GM18907 (cell line): ENCODE data around the gene TAF3.
A peak's percentile ranks its signal among the peaks of the same experiment; 100 is the strongest.

Experiments used
- ATAC-seq: cut with Tn5 transposase; IDR thresholded peaks from one replicate; pipeline ENCODE4 v1.9.1; 2021; ENCODE audit warnings: mild to moderate bottlenecking, moderate library complexity; ENCODE audit not compliant: unreplicated experiment

TAF3 gene

GRCh38 chr10:7962592-7962991 lies 144.3 kb downstream of the TAF3 start:
- ATAC-seq = no peak

DNA sequence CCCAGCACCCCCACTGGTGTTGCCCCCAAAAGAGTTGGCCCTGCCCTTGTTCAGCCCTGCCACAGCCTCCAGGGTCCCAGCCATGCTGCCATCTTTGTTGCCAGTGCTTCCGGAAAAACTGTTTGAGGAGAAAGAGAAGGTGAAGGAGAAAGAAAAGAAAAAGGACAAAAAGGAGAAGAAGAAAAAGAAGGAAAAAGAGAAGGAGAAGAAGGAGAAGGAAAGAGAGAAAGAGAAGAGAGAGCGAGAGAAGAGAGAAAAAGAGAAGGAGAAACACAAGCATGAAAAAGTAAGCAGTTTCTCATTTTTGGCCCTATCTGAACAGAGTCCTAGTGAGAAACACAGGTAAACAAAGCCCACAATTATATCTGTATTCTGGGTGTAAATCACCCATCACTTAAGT lies 147.2 kb downstream of the TAF3 start:
- no peak for ATAC-seq

DNA sequence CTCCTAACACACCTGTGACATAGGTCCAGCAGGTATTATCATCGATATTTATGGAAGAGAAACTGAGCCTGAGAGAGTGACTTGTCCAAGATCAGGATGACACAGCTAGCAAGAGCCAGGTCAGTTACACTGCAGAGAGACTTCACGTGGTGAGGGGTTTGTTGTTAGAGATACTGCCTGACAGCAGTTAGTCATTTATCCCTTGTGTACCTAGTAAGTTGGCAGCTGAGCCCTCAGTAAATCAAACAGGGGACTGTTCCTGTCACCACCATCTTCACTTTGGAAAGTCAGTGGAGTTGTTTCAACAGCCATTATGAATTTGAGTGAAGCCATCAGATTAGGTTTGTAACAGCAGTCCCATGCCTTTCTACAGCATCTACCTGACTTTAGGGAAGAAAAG lies 148.7 kb downstream of the TAF3 start:
- ATAC-seq = no peak

GRCh38 chr10:7968510-7969112 lies 150.3 kb downstream of the TAF3 start:
- ATAC-seq = no peak

DNA sequence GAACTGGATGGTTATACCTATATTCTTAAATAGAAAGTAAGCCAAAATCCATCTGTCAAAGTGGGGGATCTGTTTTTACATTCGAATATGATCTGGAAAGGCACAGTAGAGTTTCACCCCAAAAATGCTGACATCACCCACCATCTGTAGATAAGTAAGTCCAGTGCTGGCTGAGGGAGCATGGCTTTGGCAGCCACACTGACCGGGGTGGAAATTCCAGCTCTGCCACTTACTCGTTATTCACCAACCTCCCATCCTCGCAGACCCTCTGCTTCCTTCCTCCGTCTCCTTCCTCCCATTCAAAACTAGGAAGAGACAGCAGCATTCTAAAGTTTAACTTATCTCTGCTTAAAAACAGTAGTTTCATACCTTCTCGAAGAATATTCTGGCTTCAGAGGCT lies 151.3 kb downstream of the TAF3 start:
- ATAC-seq = no peak

GRCh38 chr10:7971949-7972348 lies 153.6 kb downstream of the TAF3 start:
- ATAC-seq = no peak

- no peak for ATAC-seq
Measured at GRCh38 chr10:7972367-7972766, 154.1 kb downstream of the TAF3 start.

DNA sequence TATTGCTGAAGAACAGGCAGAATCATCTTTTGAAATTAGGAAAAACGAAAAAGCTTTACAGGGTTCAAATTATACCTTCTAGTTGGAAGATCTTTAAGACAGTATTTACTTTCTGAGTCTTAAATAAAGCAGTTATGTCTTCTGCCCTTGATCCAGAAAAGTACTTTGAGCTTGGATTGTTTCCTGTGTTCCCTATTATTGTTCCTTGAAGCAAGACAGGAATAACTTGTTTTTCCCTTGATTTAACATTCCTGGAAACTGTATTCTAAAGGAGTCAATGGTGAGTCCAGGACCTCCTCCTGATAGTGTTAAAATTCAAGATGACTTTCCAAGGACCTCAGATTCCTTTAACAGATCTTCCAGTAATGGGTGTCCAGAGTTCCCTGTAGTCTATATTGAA lies 161.9 kb downstream of the TAF3 start:
- no peak for ATAC-seq

DNA sequence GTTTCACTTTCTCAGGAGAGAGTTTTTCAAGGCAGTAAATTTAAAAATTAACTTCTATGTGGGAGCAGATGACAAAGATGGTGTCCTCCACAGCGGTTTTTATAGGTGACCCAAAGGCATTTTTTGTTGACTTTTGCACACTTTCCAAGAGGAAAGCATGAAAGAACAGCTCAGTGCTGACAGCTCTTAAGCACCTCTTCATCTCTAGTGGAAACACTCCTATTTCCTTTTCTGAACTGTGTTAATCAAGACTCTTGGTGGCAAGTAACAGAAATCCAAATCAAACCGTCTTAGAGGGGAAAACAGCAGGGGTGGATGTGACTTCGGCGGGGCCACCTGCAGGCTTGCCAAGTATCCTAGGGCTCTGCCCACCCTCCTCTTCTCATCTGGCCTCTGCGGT lies 164.4 kb downstream of the TAF3 start:
- ATAC-seq = no peak

- no peak for ATAC-seq
Measured at GRCh38 chr10:7984325-7984724, 166.0 kb downstream of the TAF3 start.

- no peak for ATAC-seq
Measured at GRCh38 chr10:7984896-7985295, 166.6 kb downstream of the TAF3 start.

- ATAC-seq = no peak
Measured at GRCh38 chr10:7986851-7987250, 168.5 kb downstream of the TAF3 start.

DNA sequence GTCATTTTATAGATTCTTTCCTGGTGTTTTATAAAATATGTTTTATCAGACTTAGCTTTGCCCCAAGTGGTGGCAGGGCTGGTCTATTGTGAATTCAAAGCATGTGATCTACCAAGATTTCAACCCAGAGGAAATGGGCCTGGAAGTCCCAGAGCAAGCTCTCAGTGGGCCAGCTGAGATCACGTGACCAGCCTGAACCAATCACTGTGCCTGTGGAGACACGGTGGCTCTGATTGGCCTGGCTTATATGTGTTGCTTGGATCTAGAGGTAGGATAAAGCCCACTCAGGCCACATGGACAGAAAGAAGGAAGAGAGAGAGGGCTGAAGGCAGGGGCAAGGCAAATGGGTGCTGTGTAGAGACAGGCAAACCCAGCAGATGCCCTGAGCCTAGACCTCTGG lies 170.7 kb downstream of the TAF3 start:
- ATAC-seq = no peak

- ATAC-seq = no peak
Measured at GRCh38 chr10:7998831-7999230, 180.5 kb downstream of the TAF3 start.

DNA sequence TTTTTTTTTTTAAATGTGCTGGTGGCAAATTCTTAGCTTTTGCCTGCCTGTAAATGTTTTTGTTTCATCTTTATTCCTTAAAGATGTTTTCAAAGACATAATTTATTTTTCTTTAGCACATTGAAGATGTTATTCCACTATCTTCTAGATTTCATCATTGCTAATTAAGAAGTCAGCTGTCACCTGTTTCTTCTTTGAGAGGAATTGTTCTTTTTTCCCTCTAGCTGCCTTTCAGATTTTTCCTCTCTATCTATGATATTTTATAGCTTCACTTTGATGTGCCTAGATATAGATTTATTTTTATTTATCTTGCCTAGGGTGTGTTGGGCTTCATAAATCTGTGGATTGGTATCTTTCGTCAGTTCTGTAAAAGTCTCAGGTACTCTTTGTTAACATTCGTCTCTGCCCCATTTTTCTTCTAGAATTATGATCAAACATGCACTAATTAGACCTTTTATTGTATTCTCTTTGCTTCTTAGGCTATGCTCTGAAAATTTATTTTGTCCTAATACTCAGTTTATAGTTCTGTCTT lies 186.2 kb downstream of the TAF3 start:
- no peak for ATAC-seq

DNA sequence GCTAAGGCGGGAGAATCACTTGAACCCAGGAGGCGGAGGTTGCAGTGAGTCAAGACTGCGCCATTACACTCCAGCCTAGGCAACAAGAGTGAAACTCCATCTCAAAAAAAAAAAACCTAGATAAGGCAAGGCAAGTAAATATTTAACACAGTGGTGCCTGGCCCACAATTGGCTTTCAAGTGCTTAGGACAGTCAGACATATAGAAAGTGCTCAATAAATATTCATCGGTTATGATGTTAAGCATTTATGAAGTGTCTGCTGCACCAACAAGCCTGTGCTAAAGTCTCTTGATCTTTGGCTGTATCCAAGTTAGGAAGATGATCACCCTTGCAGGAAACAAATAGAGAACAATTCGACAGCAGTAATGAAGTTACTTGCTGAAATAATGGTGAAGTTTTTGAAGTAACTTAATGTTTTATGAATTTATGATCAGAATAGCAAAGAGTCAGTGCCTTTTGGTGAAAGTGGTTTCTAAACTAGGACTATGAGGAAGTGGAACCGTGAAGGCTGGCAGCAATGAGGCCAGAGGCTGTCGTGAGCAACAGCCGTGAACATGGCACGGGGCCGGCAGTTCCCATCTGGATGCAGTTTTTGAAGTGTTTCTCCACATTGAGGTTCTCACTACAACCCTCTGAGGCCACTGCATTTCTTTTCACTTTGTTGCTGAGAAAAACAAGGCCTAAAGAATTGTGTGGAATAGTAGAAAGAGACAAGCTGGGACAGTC lies 188.1 kb downstream of the TAF3 start:
- ATAC-seq = peak; percentile 92

GRCh38 chr10:8009031-8009430 lies 190.7 kb downstream of the TAF3 start:
- ATAC-seq = no peak

DNA sequence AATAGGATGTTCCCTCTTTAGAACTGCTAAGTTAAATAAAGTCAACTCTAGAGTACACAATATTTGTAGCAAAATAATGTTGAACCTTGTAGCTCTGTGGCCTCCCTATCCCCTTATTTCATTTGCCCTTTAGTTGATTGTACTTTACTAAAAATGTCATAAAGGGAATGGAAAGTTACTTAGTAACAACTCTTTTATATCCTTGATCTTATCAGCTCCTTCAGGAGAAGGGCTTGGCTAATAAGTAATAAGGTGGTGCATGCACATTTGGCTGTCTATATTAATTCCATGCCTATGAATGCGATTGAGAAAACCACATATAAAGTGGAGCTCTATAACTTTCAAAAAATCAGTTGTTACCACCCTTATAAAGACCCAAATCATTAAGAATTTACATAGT lies 194.7 kb downstream of the TAF3 start:
- ATAC-seq = no peak

DNA sequence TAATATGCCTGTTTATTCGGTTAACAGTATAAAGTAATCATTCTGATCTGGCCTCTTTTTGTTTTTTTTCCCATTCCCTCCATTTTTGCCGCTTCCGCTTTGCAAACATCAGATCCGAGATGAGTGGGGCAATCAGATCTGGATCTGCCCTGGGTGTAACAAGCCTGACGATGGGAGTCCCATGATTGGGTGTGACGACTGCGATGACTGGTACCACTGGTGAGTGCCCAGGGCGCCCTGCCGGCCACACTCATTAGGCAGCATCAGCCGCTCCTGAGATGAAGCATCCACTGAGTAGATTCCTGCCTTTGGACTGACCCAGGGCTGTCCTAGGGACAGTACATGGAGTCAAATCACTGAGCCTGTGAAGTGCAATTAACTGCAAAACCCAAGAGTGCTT lies 195.3 kb downstream of the TAF3 start:
- ATAC-seq = no peak

DNA sequence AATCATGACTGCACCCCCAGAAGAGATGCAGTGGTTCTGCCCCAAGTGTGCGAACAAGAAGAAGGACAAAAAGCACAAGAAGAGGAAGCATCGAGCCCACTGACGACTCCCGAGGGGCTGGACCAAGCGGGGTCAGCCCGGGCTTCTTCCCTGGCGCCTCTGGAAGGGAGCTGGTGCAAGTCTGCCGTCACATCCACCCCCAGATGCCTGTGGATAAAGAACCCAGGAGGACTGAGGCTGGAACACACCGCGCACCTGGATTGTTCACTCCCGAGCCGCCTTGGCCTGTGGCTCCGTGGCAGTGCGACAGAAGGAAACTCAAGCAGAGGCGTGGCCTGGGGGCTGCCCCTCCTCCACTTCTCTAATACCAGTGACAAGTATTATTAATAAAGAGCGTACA lies 196.3 kb downstream of the TAF3 start:
- no peak for ATAC-seq

- no peak for ATAC-seq
Measured at GRCh38 chr10:8017277-8017676, 199.0 kb downstream of the TAF3 start.

GRCh38 chr10:8023321-8023720 lies 205.0 kb downstream of the TAF3 start:
- ATAC-seq = no peak

DNA sequence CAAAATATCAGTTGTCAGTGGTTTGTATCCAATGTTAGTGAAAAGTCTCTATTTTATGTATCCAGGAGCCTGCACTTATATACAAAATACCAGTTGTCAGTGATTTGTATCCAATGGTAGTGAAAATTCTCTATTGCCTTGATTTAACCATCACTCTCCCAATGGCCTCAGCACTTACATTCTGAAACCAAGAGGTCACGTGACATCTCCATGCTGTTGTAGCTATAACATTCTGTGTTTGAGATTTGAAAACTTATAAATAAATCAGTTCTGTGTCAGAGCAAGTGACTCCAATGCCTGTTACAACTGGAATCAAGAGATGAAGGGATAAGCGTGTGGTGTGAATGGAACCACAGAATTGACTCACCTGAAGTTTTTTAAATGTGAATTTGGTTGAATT lies 205.5 kb downstream of the TAF3 start:
- no peak for ATAC-seq
